Activated CD8-positive, alpha-beta T cell treated with anti-CD3 and anti-CD28 coated beads for 36 hours (primary cell): ENCODE results near the gene NSMCE1. TPM values are rescaled to one million over a fixed set of nuclear protein-coding genes. Genes with fewer than 3 reads are reported as not detected.
A peak's percentile ranks its signal among the peaks of the same experiment; 100 is the strongest.

Experiments used
- ATAC-seq: fragments of 200-7000 bp; cut with Tn5 transposase; one replicate; pipeline ENCODE4 v1.10.0; 2021; ENCODE audit warnings: mild to moderate bottlenecking, moderate library complexity
- CTCF ChIA-PET: fragments of 350-600 bp; sonication (Branson Sonifier 250); formaldehyde crosslinking; loops from one replicate; lab custom pipeline; 2021; ENCODE audit warnings: antibody characterized with exemption; lab: Charles Lee
- POLR2A ChIA-PET: fragments of 350-600 bp; sonication (Branson Sonifier 250); formaldehyde crosslinking; loops from one replicate; lab custom pipeline; 2021; ENCODE audit warnings: antibody characterized with exemption; lab: Charles Lee
- DNase-seq: peaks from one replicate; pipeline ENCODE4 v3.0.0-alpha.2; 2020
- H3K27ac Mint-ChIP-seq: one replicate; pipeline ENCODE4 v1.8.0; 2021; ENCODE audit warnings: mild to moderate bottlenecking, mixed read lengths
- H3K27me3 Mint-ChIP-seq: one replicate; pipeline ENCODE4 v1.8.0; 2021; ENCODE audit warnings: mixed read lengths
- H3K36me3 Mint-ChIP-seq: one replicate; pipeline ENCODE4 v1.8.0; 2021; ENCODE audit warnings: low read depth, mixed read lengths
- H3K4me1 Mint-ChIP-seq: one replicate; pipeline ENCODE4 v1.8.0; 2021; ENCODE audit warnings: low read depth, mixed read lengths
- H3K4me3 Mint-ChIP-seq: one replicate; pipeline ENCODE4 v1.8.0; 2021; ENCODE audit warnings: mild to moderate bottlenecking, moderate library complexity, mixed read lengths
- H3K9me3 Mint-ChIP-seq: one replicate; pipeline ENCODE4 v1.8.0; 2021; ENCODE audit warnings: mixed read lengths
- intact Hi-C: fragments of 100-400 bp; cut with micrococcal nuclease; formaldehyde crosslinking; loops from one replicate; pipeline ENCODE4 v1.10.0; 2022
- total RNA-seq, 2 experiments: library from RNA; stranded (reverse); gene quantifications; one replicate each; pipeline ENCODE4 v1.2.3, GENCODE V29; 2021
- TF ChIP-seq, protein P1 (sequence below): fragments of 200-600 bp; IDR thresholded peaks from one replicate; pipeline ENCODE4 v1.8.0; 2022; ENCODE audit warnings: antibody characterized with exemption, mild to moderate bottlenecking

Gene NSMCE1
- total RNA-seq, 2 experiments from 2014 or later, result 150 to 156 TPM

GRCh38 chr16:27240948-27241531 lies 27.5 kb downstream of the NSMCE1 start:
- no peak for ATAC-seq
- Mint-ChIP-seq H3K27ac (no peak overlapping the region), H3K4me3 (no peak overlapping the region), H3K36me3 (peaks cover 54% of the 10 kb centered on the region), H3K4me1 (peaks cover 87% of the 10 kb centered on the region), H3K27me3 (no peaks in the 10 kb centered on the region), H3K9me3 (no peaks in the 10 kb centered on the region)
- POLR2A ChIA-PET, result interaction anchor here (1.2 to 10.0 kb wide), 4 partner anchors 10 to 80 kb away, joined by 3 to 257 read pairs (median 9); no protein-coding TSS in a partner anchor
- CTCF ChIA-PET, result interaction anchor here (0.8 to 2.6 kb wide), 5 partner anchors 10 to 127 kb away, joined by 3 to 7 read pairs (median 4); no protein-coding TSS in a partner anchor
- TF ChIP-seq, protein P1, sequence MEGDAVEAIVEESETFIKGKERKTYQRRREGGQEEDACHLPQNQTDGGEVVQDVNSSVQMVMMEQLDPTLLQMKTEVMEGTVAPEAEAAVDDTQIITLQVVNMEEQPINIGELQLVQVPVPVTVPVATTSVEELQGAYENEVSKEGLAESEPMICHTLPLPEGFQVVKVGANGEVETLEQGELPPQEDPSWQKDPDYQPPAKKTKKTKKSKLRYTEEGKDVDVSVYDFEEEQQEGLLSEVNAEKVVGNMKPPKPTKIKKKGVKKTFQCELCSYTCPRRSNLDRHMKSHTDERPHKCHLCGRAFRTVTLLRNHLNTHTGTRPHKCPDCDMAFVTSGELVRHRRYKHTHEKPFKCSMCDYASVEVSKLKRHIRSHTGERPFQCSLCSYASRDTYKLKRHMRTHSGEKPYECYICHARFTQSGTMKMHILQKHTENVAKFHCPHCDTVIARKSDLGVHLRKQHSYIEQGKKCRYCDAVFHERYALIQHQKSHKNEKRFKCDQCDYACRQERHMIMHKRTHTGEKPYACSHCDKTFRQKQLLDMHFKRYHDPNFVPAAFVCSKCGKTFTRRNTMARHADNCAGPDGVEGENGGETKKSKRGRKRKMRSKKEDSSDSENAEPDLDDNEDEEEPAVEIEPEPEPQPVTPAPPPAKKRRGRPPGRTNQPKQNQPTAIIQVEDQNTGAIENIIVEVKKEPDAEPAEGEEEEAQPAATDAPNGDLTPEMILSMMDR, result no peak
- DNase-seq, result no peak
- intact Hi-C loops, result no loop called here

DNA sequence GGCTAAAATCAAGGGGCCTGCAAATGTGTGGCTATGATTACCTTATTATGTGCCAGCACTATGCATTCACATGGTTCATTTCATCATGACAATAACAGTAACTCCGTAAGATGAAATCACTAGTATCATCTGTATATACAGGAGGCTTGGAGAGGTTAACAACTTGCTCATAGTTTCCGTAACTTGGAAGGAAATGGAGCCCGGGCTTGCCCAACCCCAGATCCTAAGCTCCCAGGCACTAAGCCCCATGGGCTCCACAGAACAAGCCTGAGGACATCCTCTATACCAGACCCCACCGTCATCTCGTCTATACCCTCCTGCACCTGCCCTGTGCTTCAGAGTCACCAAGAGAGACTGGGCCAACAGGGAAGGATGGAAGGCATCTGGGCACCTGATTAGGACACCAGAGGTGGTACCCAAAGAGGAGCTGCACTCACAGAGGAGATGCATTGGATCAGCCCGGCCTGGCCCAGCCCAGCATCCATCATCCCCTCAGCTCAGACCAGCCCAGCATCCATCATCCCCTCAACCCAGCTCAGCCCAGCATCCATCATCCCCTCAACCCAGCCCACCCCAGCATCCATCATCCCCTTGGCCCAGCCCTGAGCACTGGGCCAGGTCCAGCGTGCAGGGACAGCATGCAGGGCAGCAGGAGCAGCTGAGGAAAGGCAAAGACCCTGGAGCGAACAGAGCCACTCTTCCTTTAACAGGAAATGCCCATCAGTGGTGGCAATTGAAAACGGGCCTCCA lies 28.5 kb downstream of the NSMCE1 start:
- ChIA-PET CTCF (interaction anchor here (0.8 to 13.1 kb wide), 6 partner anchors 9 to 79 kb away, joined by 3 to 203 read pairs (median 4); no protein-coding TSS in a partner anchor), POLR2A (interaction anchor here (0.5 to 10.0 kb wide), 7 partner anchors 11 to 166 kb away, joined by 3 to 257 read pairs (median 7); no protein-coding TSS in a partner anchor)
- TF ChIP-seq, protein P1, result no peak
- ATAC-seq, result no peak
- Mint-ChIP-seq H3K9me3 (no peaks in the 10 kb centered on the region), H3K36me3 (peaks cover 50% of the 10 kb centered on the region), H3K27ac (peak overlapping the region; percentile 98), H3K4me1 (peaks cover 87% of the 10 kb centered on the region), H3K4me3 (no peak overlapping the region), H3K27me3 (no peaks in the 10 kb centered on the region)
- intact Hi-C loops, result loop anchor here (5.0 kb wide), 2 partner anchors 38 to 68 kb away; partner anchors contain the start of gene KDM8
- DNase-seq, result no peak

DNA sequence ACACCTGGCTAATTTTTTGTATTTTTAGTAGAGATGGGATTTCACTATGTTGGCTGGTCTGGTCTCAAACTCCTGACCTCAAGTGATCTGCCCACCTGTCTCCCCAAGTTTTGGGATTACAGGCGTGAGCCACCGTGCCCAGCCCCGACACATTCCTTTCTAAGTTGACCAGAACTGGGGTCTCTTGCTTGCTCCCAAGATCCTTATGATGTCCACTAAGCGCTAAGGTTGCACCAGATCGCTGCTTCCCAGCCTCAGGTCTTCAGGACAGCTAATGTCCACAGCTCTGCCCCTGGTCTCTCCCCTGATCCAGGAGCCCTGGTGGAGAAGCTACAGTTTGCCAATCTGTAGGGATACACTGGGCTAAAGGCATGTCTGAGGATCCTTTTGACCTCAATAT lies 29.5 kb downstream of the NSMCE1 start:
- ChIA-PET POLR2A (interaction anchor here (0.8 to 10.0 kb wide), 9 partner anchors 10 to 167 kb away, joined by 3 to 257 read pairs (median 27); partner anchors contain the start of gene NSMCE1), CTCF (interaction anchor here (1.1 to 13.1 kb wide), 4 partner anchors 10 to 80 kb away, joined by 3 to 203 read pairs (median 4); no protein-coding TSS in a partner anchor)
- Mint-ChIP-seq H3K36me3 (peaks cover 47% of the 10 kb centered on the region), H3K27ac (peak overlapping the region; percentile 98), H3K9me3 (no peaks in the 10 kb centered on the region), H3K27me3 (no peaks in the 10 kb centered on the region), H3K4me1 (peaks cover 87% of the 10 kb centered on the region), H3K4me3 (no peak overlapping the region)
- ATAC-seq (no peak), DNase-seq (no peak)
- intact Hi-C loops, result loop anchor here (5.0 kb wide), 2 partner anchors 37 to 67 kb away; partner anchors contain the start of gene KDM8
- TF ChIP-seq, protein P1, result no peak

DNA sequence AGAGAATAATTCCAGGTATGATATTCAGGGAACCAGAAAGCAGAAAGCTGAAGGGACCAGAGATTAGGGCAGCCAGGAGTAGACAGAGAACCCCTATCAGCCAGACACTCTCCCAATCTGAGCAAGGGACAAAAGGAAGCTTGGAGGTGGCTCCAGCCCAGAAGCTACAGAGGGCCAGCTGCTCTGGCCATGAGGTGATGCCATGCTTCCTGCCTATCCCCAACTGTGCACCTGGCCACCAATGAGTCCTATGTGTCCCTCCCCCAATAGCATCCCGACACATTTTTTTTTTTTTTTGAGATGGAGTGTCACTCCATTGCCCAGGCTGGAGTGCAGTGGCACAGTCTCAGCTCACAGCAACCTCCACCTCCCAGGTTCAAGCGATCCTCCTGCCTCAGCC lies 30.0 kb downstream of the NSMCE1 start:
- Mint-ChIP-seq H3K4me3 (peak overlapping the region; percentile 73), H3K27me3 (no peaks in the 10 kb centered on the region), H3K4me1 (peaks cover 87% of the 10 kb centered on the region), H3K36me3 (peaks cover 50% of the 10 kb centered on the region), H3K9me3 (no peaks in the 10 kb centered on the region), H3K27ac (peak overlapping the region; percentile 98)
- ATAC-seq, result no peak
- POLR2A ChIA-PET, result interaction anchor here (0.8 to 10.0 kb wide), 8 partner anchors 10 to 167 kb away, joined by 3 to 257 read pairs (median 38); partner anchors contain the start of gene NSMCE1
- no peak for DNase-seq
- intact Hi-C loops, result loop anchor here (5.0 kb wide), 2 partner anchors 36 to 66 kb away; partner anchors contain the start of gene KDM8
- CTCF ChIA-PET, result interaction anchor here (1.1 to 13.1 kb wide), 3 partner anchors 10 to 80 kb away, joined by 3 to 203 read pairs (median 4); no protein-coding TSS in a partner anchor
- TF ChIP-seq, protein P1, result no peak
